TTC549 (cell line): ENCODE measurements around the gene ANKS3.

Experiments
- FAIRE-seq: peaks from 2 replicates; lab custom pipeline; 2012; peaks lifted over from hg19 to GRCh38; lab: Jason Lieb, UNC

ANKS3 gene

GRCh38 chr16:4695473-4696171 is 38.4 kb downstream of the ANKS3 start:
- FAIRE-seq: no peak

GRCh38 chr16:4694642-4695451 is 39.2 kb downstream of the ANKS3 start:
- FAIRE-seq: no peak

GRCh38 chr16:4693956-4694641 is 40.0 kb downstream of the ANKS3 start:
- no peak for FAIRE-seq

DNA sequence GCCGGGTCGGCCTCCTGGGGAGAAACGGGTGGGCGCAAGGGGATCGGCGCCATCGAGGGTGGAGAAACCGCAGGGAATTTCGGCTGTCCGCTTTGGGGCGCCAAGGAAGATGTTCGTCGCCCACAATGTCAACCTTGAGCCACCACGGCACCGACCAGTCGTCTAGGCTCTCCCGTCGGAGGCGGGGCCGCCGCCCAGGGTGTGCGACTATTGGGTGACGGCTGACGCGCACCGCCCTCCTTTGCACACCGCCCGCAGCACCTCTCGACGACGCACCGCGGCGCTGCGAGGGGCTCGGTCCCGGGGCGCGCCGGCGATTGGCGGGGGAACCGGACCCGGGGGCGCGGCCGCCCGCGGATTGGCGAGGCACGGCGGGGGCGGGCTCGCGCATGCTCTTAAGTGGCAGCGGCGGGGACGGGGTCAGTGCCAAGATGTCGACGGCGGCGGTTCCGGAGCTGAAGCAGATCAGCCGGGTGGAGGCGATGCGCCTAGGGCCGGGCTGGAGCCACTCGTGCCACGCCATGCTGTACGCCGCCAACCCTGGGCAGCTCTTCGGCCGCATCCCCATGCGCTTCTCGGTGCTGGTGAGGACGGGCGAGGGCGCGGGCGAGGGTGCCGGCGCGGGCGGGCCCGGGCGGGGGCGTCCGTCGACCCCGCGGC is 40.6 kb downstream of the ANKS3 start, which contains the start of gene NUDT16L1:
Gene NUDT16L1, plus strand, starts transcription at position 267 of the 660 bp plus-strand sequence. Its CDS starts 165 bp downstream, at position 432.
- no peak for FAIRE-seq

DNA sequence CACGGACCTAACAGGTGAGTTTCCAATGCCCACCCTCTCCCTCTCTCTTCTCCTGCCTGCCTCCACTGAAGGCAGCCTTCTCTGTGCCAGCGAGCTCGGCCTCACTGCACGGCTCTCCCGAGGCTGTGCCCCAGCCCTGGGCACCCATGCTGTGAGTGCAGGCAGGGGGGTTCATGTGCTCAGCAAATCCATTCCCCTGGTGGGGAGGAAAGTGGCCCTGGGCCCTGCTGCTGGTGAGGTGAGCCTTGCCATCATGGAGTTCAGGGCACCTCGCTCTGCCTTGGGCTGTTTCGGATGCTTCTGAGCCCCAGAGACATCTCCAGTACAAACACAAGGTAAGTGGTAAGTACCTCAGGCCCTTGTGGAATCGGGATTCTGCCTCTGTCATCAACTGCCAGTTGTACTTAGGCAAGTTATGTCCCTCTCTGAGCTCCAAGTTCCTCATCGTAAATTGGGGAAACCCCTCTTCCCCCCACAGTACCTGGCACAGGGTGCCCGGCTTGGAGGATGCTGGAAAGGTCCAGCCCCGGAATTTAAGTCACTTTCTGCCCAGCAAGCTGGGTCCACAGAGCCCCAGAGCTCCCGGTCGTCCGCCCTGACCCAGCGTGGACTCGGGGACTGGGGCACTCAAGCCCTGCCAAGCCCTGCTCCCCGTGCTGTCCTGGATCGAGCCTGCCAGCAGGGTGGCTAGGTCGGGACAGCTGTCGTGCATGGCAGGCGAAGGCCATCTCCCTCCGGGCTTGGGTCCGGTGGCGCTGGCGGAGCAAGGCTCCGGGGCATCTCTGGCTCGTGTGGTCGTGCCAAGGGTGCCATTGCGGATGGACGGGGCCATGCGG is 41.4 kb downstream of the ANKS3 start:
- FAIRE-seq: no peak

GRCh38 chr16:4691666-4692412 is 42.2 kb downstream of the ANKS3 start:
- no peak for FAIRE-seq

DNA sequence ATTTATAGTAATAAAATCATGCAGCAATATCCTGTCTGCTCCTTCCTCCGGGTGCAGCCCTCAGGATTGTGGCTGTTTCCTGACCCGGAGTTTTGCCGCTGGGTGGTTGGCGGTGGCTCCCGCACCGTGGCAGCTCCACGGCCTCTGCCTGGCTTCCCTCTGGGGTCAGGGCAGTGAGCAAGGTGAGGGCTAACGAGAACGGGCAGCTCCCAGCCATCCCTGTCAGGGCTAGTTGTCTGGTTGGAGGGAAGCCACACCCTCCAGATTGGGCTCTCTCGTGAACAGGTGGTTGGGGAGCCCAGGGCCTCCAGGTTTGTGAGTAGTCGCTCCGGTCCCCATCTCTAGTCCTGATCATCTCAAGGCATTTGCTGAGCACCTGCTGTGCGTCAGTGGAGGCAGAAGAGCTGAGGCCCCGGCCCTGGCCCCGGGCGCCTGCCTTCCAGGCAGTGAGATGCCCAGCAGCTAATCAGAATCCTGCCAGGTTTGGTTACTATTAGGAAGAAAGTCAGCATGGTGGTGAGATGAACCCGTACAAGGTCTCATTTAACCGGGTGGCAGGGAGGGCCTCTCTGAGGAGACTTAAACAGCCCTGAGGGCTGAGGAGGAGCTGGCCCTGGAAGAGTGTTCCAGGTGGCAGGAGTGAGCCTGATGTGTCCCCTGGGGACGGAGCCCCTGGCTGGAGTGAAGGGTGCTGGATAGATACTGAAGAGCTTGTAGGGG is 43.0 kb downstream of the ANKS3 start:
- FAIRE-seq: no peak

DNA sequence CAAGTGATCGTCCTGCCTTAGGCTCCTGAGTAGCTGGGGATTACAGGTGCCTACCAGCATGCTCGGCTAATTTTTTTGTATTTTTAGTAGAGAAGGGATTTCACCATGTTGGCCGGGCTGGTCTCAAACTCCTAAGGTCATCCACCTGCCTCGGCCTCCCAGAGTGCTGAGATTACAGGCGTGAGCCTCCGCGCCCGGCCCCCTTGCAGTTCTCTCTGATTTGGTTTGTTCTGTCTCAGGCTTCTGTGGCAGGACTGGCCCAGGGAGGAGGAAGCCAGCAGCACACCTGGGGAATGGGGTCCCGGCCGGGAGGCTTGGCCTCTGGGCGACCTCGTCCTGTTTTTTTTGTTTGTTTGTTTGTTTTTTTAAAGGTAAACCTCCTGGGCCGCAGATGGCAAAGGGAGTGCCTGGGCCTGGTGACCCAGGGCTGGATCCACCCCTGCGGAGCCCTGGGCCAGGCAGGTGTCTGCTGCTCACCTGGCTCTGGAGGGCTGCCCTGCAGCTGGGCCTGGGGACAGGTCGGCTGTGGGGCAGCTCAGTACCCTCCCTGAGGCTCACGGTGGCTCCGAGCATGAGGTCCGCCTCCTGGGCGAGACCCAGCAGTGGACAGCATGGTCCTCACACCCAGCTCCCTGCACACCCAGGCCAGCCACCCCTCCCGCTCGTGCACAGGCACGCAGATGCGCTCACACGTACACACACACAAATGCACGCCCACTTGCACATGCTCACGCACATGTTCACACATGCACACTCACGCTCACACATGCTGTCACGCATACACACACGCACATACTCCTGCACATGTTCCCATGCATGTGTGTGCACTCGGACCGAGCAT is 44.0 kb downstream of the ANKS3 start:
- no peak for FAIRE-seq

DNA sequence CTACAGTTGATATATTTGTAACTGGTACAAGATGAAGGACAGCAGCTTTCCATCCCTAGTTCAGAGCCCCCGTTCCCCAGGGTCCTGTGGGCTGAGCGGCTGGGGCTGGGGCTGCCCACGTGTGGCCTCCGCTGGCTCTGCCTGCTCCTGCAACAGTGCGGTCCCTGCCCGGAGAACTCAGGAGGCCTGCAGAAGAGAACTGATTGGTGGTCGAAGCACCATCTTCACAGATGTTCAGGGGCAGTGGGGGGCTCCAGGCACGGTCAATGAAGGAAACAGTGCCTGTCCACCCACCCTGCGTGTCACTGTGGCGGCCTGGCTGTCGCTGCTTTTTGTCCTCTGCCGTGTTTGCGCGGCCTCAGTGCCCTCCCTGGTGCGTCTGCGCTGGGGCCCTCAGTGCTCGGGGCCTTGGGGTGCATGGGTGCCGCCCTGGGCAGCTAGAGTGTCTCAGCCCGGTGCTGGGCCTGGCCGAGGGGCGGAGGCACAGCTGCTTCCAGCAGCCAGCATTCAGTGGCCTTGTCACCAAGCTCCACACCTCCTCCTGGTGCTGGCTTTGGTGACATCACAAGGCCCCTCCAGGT is 44.9 kb downstream of the ANKS3 start:
- FAIRE-seq: no peak

DNA sequence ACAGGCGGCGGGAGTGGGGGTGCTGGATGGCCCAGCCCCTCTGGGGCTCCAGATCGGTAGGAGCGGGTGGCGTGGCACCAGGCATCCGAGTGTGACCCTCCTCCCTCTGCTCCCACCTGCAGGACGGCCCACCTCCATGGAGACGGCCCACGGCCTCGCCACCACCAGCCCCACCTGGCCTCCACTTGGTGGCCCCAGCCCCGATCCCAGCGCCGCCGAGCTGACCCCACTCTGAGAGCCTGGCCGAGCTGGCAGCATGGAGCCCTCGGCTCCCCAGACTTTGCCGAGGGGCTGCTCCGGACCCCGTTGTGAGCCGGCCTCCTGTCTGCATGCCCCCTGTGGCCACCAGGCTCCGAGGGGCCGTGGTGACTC is 45.4 kb downstream of the ANKS3 start:
- FAIRE-seq: no peak

DNA sequence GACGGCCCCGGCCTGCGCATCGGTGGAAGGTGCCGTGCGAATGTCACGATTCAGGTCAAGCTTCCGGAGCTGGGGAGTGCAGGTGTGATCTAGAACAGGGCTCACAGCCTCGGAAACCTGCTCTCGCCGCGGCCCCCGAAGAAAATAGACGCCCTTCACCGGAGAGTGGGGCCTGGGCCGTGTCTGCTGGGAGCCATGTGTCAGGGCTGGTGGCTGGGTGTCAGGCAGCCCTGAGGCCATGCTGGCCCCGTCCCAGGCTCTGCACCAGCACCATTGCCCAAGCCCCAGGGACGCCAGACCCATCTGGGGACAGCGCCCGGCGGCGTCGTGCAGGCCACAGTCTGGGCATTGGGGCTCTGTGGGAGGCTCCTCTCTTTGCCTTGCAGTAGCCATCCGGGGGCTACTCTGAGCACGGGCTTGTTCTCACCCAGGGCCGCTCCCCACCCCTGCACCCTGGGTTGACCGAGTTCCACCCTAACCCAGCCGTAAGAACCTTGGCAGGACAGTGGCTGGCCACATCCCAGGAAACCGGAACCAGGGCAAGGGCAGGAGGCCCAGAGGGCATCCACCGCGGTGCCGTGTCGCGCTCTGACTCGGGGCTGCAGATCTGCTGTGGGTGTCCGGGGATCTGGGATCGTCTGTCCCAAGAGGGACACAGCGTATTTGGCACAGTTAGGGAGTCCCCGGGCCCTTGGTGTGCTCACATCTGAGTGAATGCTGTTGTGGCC is 46.0 kb downstream of the ANKS3 start:
- FAIRE-seq: no peak

- no peak for FAIRE-seq
Measured at GRCh38 chr16:4687416-4687815, 46.7 kb downstream of the ANKS3 start.

DNA sequence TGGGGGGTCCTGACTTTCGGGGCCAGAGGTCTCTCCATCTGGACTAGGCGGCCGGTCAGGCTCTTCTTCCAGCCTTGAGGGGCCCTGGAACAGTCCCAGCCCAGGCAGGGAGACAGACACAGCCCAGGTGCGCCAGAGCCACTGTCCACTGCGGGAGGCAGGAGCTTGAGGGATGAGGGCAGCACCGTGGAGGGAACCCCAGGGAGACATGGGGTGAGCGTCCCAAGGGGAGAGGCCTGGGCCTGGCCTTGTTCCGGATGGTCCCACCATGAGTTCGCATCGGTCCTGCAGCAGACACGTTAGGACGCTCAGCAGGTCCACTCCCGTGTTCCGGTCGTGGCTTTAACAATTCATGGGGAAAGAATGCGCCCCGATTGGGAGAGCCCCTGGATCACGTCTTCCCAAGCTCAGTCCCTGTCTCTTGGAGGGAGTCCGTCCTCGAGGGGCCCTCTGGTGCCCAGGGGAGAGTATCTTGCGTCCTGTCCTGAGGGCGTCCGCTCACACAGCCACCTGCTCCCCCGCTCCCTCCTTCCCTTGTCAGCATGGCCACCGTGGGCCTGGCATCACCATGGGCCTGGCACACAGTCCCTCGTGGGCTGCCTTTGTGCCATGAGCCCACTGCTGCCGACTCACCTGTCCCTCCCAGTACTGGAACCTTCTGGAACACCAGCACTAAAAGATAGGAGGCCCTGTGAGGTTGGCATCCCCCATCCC is 47.4 kb downstream of the ANKS3 start:
- no peak for FAIRE-seq

DNA sequence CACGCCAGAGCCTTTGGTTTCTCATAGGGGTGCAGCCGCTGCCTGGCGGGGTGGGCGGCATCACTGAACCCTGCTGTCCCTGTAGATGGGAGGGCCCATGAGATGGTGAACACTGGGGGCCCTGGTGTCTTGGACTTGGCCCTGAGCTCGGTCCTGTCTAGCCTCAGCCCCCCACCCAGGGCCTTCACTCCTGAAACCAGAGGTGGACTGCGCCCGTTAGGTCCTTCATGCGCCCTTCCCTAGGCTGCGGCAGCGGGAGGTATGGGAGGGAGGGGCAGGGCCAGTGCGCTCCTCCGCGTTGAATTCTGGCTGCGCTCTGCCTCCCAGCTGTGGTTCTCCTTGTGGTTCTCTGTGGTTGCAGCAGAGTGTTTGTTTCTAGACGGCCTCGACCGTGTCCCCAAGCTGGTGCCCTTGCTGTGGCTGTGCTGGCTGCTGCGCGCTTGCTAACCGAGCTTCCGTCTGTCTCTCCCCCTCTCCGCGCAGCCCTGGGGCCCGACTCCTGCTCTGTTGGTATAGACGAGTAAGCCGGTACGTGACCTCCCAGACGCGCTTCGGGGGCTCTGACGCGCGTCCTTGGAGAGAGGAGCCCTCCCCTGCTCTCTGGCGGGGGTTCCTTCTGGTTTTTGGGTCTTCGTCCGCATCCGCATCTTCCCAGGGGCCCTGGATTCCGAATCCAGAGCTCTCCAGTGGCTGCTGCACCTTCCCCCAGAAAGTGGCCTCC is 48.1 kb downstream of the ANKS3 start:
- no peak for FAIRE-seq

DNA sequence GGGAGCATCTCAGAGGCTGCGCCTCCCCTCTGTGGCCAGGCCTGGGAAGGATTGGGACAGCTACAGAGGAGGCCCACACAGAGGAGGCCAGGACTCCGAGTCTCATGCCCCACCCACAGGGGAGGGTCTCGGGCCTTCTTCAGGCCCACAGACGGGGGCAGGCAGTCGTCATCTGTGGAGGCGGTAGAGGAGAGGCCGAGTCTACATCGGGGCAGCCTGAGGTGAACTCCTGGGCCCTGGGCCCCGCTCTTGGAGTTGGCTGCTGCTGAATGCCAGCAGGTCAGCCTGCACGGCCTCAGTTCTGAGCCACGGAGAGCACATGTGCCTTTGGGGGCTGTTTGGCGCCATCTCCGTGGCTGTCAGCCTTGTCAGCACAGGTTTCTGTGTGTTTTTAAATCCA is 48.8 kb downstream of the ANKS3 start:
- FAIRE-seq: no peak

GRCh38 chr16:4684763-4685162 is 49.3 kb downstream of the ANKS3 start:
- FAIRE-seq: no peak
